Natural killer cell treated with Interleukin-12 subunit alpha and Interleukin-12 subunit beta and Interleukin-15 and Interleukin-18, amount 100 ng/mL, for 72 hours (primary cell): ENCODE data around the gene KLHDC2. TPM values are rescaled to one million over a fixed set of nuclear protein-coding genes. Genes with fewer than 3 reads are reported as not detected.
"Not testable (repeated sequence)": the region's sequence is repeated elsewhere in the genome, so short reads cannot be mapped to it uniquely, and the experiment has no call there.

Experiments
- ATAC-seq, 2 donors: fragments of 150-1000 bp; cut with Tn5 transposase in 1 of 2; sonication (Bioruptor Pico), chemical (Tn5 transposase) in 1 of 2; 2 replicates each; pipeline ENCODE4 v1.10.0; 2021
- DNase-seq: peaks from one replicate; pipeline ENCODE4 v3.0.0; 2022; ENCODE audit warnings: low spot score
- H3K27ac Mint-ChIP-seq, 2 donors: 1 replicate in 1 of 2; 2 replicates in 1 of 2; pipeline ENCODE4 v1.8.0; 2022; ENCODE audit warnings: mixed read lengths in 2 of 2, mild to moderate bottlenecking in 1 of 2, moderate library complexity in 1 of 2
- H3K27me3 Mint-ChIP-seq, 2 donors: 1 replicate in 1 of 2; 2 replicates in 1 of 2; pipeline ENCODE4 v1.8.0; 2022; ENCODE audit warnings: mixed read lengths in 2 of 2
- H3K36me3 Mint-ChIP-seq: one replicate; pipeline ENCODE4 v1.8.0; 2022; ENCODE audit warnings: mixed read lengths
- H3K4me1 Mint-ChIP-seq, 2 donors: 1 replicate in 1 of 2; 2 replicates in 1 of 2; pipeline ENCODE4 v1.8.0; 2022; ENCODE audit warnings: low read depth in 2 of 2, mixed read lengths in 2 of 2, mild to moderate bottlenecking in 1 of 2
- H3K4me3 Mint-ChIP-seq: one replicate; pipeline ENCODE4 v1.8.0; 2022; ENCODE audit warnings: mixed read lengths
- H3K9me3 Mint-ChIP-seq: 2 replicates; pipeline ENCODE4 v1.8.0; 2022; ENCODE audit warnings: mixed read lengths
- total RNA-seq, 2 donors: library from RNA; stranded (reverse); gene quantifications; one replicate each; pipeline ENCODE4 v1.2.3, GENCODE V29; 2022

The KLHDC2 gene
- total RNA-seq, 2 donors from 2014 or later: 17.2 to 17.8 TPM

DNA sequence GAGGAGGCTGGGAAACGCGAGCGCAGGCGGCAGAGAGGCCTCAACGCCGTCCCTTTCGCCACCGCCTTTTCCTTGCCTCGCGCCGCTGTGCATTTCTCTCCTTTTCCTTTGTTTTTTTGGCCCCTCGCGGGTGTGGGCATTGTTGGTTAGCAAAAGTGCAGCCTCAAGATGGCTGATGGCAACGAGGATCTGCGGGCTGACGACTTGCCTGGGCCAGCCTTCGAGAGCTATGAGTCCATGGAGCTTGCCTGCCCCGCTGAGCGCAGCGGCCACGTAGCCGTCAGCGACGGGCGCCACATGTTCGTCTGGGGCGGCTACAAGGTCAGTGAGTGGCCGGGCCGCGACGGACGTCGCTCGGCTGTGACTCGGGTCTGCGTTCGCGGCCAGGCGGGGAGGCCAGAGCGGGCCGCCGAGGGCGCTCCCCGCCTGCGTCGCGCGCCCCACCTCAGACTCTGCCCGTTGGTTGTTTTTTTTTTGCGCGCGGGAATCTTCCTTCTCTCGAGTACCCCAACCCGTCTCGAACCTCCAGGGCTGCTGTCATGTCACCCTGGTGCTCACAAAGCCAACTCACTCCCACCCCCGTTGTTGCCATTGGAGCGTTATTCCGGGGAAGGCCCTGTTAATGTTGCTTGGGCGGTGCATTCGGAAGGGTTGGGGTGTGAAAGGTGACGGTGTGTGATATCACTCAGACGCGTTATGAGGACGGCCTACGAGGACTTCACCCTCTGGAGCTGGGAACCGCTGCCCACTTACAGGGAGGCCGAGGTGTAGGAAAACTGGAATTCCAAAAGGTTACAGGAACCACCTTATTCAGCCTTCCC, 558 bp downstream of the KLHDC2 start:
- Mint-ChIP-seq H3K27ac (peak overlapping the region; percentile 89 to 96), H3K36me3 (no peaks in the 10 kb centered on the region), H3K27me3 (no peaks in the 10 kb centered on the region), H3K4me1 (peaks cover 17 to 41% of the 10 kb centered on the region in 2 donors), H3K4me3 (peak overlapping the region; percentile 97), H3K9me3 (no peaks in the 10 kb centered on the region)
- peak; percentile 74 for DNase-seq
- ATAC-seq: peak; percentile 63 to 65

DNA sequence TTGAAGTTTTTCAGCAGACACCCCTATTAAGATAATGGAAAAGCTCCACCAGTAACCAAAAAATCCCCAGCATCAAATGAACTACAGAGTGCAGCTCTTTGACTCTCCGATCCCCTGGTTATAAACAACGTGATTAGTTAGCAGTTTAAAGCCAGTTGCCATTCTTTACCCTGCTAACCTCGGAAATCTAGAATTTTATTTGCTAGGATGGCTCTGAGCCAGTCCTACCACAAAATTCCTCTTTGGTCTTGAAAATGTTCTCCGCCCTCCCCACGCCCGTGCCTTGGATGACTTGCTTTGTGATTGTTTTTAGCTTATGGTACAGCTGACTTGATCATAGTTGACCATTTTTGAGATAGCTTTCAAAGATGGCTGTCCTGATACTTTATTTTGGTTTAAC, 1.2 kb downstream of the KLHDC2 start:
- no peaks in the 10 kb centered on the region for H3K36me3 Mint-ChIP-seq
- H3K27me3 Mint-ChIP-seq: no peaks in the 10 kb centered on the region
- peaks cover 17 to 41% of the 10 kb centered on the region in 2 donors for H3K4me1 Mint-ChIP-seq
- DNase-seq (no peak), ATAC-seq (no peak)
- H3K27ac Mint-ChIP-seq: peak overlapping the region; percentile 89 to 96
- peak overlapping the region; percentile 97 for H3K4me3 Mint-ChIP-seq
- no peaks in the 10 kb centered on the region for H3K9me3 Mint-ChIP-seq

DNA sequence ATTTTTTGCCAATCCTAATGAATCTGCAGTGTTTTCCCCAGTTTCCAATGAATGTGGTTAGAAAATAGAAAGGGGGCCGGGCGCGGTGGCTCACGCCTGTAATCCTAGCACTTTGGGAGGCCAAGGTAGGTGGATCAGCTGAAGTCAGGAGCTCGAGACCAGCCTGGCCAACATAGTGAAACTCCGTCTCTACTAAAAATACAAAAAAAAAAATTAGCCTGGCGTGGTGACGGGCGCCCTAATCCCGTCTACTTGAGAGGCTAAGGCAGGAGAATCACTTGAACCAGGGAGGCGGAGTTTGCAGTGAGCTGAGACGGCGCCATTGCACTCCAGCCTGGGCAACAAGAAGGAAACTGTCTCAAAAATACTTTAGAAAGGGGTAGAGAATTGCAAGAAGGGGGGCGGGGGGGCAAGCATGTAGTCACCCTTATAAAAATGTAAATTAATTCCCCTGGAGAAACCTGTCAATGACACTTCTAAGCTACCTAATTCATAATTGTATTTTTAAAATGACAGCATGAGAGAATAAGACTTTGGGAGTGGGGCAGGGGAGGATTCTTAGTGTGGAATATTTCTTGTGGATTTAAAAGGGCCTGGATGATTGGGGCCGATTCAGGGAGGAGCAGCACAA, 1.7 kb downstream of the KLHDC2 start:
- Mint-ChIP-seq H3K9me3 (no peaks in the 10 kb centered on the region), H3K36me3 (no peaks in the 10 kb centered on the region), H3K27ac (peak overlapping the region; percentile 89 to 96), H3K27me3 (no peaks in the 10 kb centered on the region), H3K4me3 (peak overlapping the region; percentile 97), H3K4me1 (peaks cover 17 to 41% of the 10 kb centered on the region in 2 donors)
- ATAC-seq (no peak), DNase-seq (no peak)

DNA sequence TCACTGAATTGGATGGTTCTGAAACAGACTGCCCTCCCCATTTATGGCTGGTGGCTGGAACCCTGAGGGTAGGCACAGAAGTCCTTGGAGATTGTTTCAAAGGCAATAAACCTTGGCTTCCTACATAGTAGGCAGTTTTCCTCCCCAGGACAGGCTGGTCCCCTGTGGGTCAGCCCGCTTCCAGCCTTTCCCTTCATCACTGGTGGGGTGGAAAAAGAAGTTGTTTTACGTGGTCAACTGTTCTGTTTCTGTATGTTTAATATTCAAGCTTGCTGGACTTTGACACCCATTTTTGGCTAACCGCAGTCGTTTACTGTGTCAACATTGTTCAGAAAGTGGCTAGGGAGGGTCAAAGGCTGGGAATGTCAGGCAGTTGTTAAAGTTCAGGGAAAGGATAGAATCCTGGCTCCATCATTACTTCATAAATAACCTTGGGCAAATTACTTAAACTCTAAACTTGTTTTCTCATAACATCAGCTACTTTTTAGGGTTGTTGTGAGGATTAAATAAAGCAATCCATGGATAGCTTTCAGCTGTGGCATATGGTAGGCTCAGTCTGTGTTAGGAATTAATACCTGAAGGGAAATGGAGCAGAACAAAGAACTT, 2.4 kb downstream of the KLHDC2 start:
- ATAC-seq (no peak), DNase-seq (no peak)
- Mint-ChIP-seq H3K27ac (peak overlapping the region; percentile 12 to 28), H3K9me3 (no peaks in the 10 kb centered on the region), H3K27me3 (no peaks in the 10 kb centered on the region), H3K4me3 (peak overlapping the region; percentile 97), H3K4me1 (peaks cover 20 to 41% of the 10 kb centered on the region in 2 donors), H3K36me3 (no peaks in the 10 kb centered on the region)

DNA sequence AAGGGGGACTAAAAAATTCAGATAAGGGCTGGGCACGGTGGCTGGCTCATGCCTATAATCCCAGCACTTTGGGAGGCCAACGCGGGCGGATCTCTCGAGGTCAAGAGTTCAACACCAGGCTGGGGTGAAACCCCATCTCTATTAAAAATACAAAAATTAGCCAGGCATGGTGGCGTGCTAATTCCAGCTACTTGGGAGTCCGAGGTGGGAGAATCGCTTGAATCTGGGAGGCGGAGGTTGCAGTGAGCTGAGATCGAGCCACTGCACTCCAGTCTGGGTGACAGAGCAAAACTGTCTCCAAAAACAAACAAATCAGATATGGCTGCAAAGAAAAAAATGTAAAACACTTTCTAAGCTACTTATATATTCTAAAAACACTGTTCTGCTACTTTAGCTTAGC, 3.7 kb downstream of the KLHDC2 start:
- ATAC-seq, H3K4me3 Mint-ChIP-seq, DNase-seq, H3K27me3 Mint-ChIP-seq, H3K36me3 Mint-ChIP-seq, H3K27ac Mint-ChIP-seq, H3K9me3 Mint-ChIP-seq: not testable (repeated sequence)
- H3K4me1 Mint-ChIP-seq: peaks cover 20 to 41% of the 10 kb centered on the region in 2 donors

DNA sequence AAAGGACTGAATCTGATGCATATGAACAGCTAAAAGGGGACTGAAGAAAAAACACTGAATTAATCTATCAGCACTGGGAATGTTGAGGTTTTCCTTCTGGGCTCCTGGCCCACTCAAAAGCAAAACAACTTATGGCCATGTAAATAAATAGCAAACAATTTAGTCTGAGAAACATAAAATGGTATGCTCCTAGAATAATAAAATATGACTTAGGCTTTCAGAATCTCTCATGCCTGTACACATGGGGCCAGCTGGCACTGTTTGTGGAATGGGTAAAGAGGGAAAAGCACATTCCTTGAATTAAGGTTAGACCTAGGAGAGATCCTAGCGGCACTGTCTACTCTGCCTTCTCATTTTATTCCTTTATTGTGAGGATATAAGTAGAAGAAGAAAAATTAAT, 6.2 kb downstream of the KLHDC2 start:
- ATAC-seq (no peak), DNase-seq (no peak)
- H3K4me3 Mint-ChIP-seq: no peak overlapping the region
- no peaks in the 10 kb centered on the region for H3K27me3 Mint-ChIP-seq
- no peak overlapping the region for H3K27ac Mint-ChIP-seq
- H3K4me1 Mint-ChIP-seq: peaks cover 7 to 20% of the 10 kb centered on the region in 2 donors
- peaks cover under 1% of the 10 kb centered on the region for H3K36me3 Mint-ChIP-seq
- H3K9me3 Mint-ChIP-seq: no peaks in the 10 kb centered on the region

DNA sequence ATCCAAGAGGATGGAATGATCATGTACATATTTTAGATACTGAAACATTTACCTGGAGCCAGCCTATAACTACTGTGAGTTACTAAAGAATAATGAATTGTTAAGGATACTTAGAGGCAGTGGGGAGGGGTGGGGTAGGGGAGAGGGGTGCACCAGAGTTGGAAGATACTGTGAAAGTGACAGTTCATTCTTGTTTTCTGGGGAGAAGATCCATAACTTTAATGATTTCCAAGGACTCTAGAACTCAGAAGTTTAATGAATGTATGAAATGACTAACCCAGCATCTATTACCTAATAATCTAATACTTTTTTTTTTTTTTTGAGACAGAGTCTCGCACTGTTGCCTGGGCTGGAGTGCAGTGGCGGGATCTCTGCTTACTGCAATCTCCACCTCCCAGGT, 10.5 kb downstream of the KLHDC2 start:
- DNase-seq (no peak), ATAC-seq (no peak)
- Mint-ChIP-seq H3K27ac (no peak overlapping the region), H3K36me3 (peaks cover 20% of the 10 kb centered on the region), H3K4me3 (no peak overlapping the region), H3K9me3 (no peaks in the 10 kb centered on the region), H3K4me1 (peaks cover 0 to 4% of the 10 kb centered on the region in 2 donors), H3K27me3 (no peaks in the 10 kb centered on the region)

DNA sequence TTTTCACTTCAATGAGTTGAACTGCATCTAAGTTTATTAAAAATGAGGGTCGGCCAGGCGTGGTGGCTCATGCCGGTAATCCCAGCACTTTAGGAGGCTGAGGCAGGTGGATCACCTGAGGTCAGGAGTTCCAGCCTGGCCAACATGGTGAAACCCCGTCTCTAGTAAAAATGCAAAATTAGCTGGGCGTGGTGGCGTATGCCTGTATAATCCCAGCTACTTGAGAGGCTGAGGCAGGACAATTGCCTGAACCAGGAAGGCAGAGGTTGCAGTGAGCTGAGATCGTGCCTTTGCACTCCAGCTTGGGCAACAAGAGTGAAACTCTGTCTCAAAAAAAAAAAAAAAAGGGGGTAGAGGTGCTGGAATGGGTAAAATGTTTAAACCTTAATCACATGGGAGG, 13.1 kb downstream of the KLHDC2 start:
- not testable (repeated sequence) for H3K4me3 Mint-ChIP-seq, ATAC-seq, H3K9me3 Mint-ChIP-seq, H3K4me1 Mint-ChIP-seq, DNase-seq, H3K27me3 Mint-ChIP-seq
- Mint-ChIP-seq H3K27ac (peak overlapping the region in 1 of 2 donors; percentile 27), H3K36me3 (peaks cover 25% of the 10 kb centered on the region)

DNA sequence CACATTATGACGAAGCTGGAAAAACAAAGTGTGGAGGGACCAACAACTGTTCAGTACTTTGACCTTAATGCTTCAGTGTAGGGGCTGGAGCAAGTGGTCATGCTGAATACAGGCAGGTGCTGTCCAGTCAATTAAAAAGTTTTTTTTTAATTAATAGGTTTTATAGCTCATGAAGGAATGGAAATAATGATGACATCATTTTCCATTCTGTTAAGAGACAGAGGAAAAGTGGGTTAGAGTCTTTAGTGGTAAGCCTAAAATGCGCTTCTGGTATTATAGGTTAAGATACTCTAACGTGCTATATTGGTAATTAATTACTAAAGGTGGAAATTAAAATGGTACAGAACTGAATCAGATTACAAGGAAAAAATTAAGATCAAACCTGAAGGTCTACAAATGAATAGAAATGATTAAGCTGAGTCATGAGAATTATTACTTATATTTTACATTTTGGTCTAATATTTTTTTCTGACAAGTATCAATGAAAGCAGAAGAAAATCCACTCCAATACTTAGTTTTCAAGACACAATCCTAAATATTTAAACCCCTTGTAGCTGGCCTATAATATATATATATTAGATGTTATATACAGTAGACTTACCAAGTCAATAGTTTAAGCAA, 15.6 kb downstream of the KLHDC2 start:
- Mint-ChIP-seq H3K9me3 (no peaks in the 10 kb centered on the region), H3K27ac (no peak overlapping the region), H3K4me1 (no peaks in the 10 kb centered on the region), H3K36me3 (peaks cover 35% of the 10 kb centered on the region), H3K4me3 (no peak overlapping the region), H3K27me3 (no peaks in the 10 kb centered on the region)
- DNase-seq (no peak), ATAC-seq (no peak)

DNA sequence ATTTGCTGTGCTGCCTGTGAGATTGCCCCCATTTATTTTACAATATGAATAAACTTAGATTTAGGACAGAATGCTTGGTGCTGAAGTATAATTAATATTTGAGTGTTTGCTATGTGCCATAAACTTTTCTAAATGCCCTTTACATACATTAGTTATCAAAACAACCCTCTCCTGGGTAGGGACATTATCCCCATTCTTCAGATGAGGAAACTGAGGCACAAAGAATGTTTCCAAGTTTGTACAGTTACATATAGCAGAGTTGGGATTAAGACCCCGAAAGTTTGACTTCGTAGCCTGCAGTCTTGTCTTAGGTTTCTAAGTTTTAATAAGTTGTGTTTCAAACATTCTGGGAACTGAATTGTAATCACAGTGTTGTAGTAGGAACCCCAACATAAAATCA, 18.4 kb downstream of the KLHDC2 start:
- ATAC-seq (no peak), DNase-seq (no peak)
- Mint-ChIP-seq H3K27ac (no peak overlapping the region), H3K9me3 (no peaks in the 10 kb centered on the region), H3K4me1 (peaks cover 3 to 5% of the 10 kb centered on the region in 2 donors), H3K27me3 (no peaks in the 10 kb centered on the region), H3K4me3 (no peak overlapping the region), H3K36me3 (peaks cover 33% of the 10 kb centered on the region)

DNA sequence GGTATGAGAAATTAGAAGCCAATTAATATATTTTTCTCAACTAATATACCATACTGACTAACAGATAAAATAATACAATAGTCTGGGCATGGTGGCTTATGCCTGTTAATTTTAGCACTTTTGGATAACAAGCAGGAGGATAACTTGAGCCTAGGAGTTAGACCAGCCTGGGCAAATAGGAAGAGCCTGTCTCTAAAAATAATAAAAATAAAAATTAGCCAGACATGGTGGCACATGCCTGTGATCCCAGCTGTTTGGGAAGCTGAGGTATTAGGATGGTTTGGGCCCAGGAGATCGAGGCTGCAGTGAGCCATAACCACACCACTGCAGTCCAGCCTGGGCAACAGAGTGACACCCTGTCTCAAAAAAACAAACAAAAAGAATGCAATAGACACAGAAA, 24.7 kb downstream of the KLHDC2 start:
- no peaks in the 10 kb centered on the region for H3K9me3 Mint-ChIP-seq
- peaks cover 27% of the 10 kb centered on the region for H3K36me3 Mint-ChIP-seq
- no peak overlapping the region for H3K4me3 Mint-ChIP-seq
- ATAC-seq (no peak), DNase-seq (no peak)
- H3K27ac Mint-ChIP-seq: no peak overlapping the region
- peaks cover 3 to 10% of the 10 kb centered on the region in 2 donors for H3K4me1 Mint-ChIP-seq
- no peaks in the 10 kb centered on the region for H3K27me3 Mint-ChIP-seq

DNA sequence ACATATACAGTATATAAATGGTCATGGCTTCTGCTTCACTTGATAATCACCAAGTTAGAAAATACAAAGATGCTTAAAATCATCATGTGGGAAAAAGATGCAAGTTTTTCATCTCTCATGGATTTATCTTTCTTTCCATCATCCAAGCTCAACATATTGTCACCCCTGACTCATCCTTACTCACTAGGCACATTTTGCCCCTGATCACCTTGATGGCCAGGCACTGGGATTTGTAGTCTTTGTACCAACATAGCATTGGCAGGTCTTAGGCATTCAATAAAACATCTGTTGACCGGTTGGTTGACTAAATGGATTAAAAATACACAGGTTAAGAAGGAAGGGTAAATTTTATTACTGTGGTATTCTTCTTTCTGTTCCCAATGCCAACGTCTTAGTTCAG, 28.1 kb downstream of the KLHDC2 start:
- H3K9me3 Mint-ChIP-seq: no peaks in the 10 kb centered on the region
- peaks cover 0 to 5% of the 10 kb centered on the region in 2 donors for H3K4me1 Mint-ChIP-seq
- peaks cover 31% of the 10 kb centered on the region for H3K36me3 Mint-ChIP-seq
- ATAC-seq (no peak), DNase-seq (no peak)
- peak overlapping the region in 1 of 2 donors; percentile 8 for H3K27ac Mint-ChIP-seq
- H3K4me3 Mint-ChIP-seq: no peak overlapping the region
- no peaks in the 10 kb centered on the region for H3K27me3 Mint-ChIP-seq

DNA sequence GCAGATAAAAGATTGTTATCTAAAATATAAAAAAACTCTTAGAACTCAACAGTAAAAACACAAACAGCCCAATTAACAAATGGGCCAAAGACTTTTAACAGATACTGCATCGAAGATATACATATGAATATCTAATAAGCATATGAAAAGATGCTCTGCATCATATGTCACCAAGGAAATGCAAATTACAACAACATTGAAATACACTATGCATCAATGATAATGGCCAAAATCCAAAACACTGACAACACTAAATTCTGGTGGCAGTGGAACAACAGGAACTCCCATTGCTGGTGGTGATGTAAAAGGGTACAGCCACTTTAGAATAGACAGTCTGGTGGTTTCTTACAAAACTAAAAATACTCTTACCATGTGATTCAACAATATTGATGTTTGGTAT, 40.8 kb downstream of the KLHDC2 start:
- DNase-seq: no peak
- no peak overlapping the region for H3K27ac Mint-ChIP-seq
- no peak overlapping the region for H3K4me3 Mint-ChIP-seq
- H3K27me3 Mint-ChIP-seq: no peaks in the 10 kb centered on the region
- H3K36me3 Mint-ChIP-seq: peaks cover 23% of the 10 kb centered on the region
- ATAC-seq: no peak
- peaks cover 5 to 6% of the 10 kb centered on the region in 2 donors for H3K4me1 Mint-ChIP-seq
- H3K9me3 Mint-ChIP-seq: no peaks in the 10 kb centered on the region

DNA sequence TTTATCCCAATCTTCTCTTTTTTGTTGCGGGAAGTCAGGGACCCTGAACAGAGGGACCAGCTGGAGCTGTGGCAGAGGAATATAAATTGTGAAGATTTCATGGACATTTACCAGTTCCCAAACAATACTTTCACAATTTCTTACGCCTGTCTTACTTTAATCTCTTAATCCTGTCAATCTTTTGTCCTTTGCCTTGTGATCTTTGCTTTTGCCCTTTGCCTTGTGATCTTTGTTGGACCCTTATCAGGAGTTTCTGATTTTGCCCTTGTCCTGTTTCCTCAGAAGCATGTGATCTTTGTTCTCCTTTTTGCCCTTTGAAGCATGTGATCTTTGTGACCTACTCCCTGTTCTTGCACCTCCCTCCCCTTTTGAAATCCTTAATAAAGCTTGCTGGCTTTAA, 48.2 kb downstream of the KLHDC2 start:
- not testable (repeated sequence) for ATAC-seq, DNase-seq, H3K27me3 Mint-ChIP-seq, H3K9me3 Mint-ChIP-seq, H3K27ac Mint-ChIP-seq, H3K4me3 Mint-ChIP-seq, H3K4me1 Mint-ChIP-seq
- peaks cover 43% of the 10 kb centered on the region for H3K36me3 Mint-ChIP-seq
